SK-N-SH treated with all-trans-retinoic acid at 6 μM for 48 hours (cell line): Measurements from ENCODE around the gene SLCO1B1.

Experiments
- CSDC2 ChIP-seq: fragments of 250-450 bp; sonication (Bioruptor Pico); IDR thresholded peaks from 2 replicates; pipeline ENCODE4 v1.5.0; 2020; ENCODE audit warnings: mild to moderate bottlenecking, moderate library complexity
- ESRRG ChIP-seq: fragments of 250-450 bp; sonication (Bioruptor Pico); IDR thresholded peaks from 2 replicates; pipeline ENCODE4 v1.6.1; 2021; ENCODE audit warnings: mild to moderate bottlenecking
- TOX ChIP-seq: fragments of 250-450 bp; sonication (Bioruptor Pico); IDR thresholded peaks from 2 replicates; pipeline ENCODE4 v1.8.0; 2021; ENCODE audit warnings: mild to moderate bottlenecking, moderate library complexity, borderline replicate concordance
- ZFP3 ChIP-seq: fragments of 250-450 bp; sonication (Bioruptor Pico); IDR thresholded peaks from 2 replicates; pipeline ENCODE4 v1.5.0; 2020; ENCODE audit warnings: mild to moderate bottlenecking, moderate library complexity
- ZNF70 ChIP-seq: fragments of 450-650 bp; formaldehyde crosslinking; IDR thresholded peaks from 2 replicates; pipeline ENCODE4 v1.5.0; 2020; ENCODE audit warnings: mild to moderate bottlenecking, moderate library complexity
- ZNF8 ChIP-seq: fragments of 450-650 bp; formaldehyde crosslinking; IDR thresholded peaks from 2 replicates; pipeline ENCODE4 v1.5.0; 2020; ENCODE audit warnings: mild to moderate bottlenecking, moderate library complexity
- TF ChIP-seq, protein P1 (sequence below): fragments of 250-450 bp; sonication (Bioruptor Pico); IDR thresholded peaks from 2 replicates; pipeline ENCODE4 v1.8.0; 2020; ENCODE audit warnings: mild to moderate bottlenecking, moderate library complexity, borderline replicate concordance
- TF ChIP-seq, protein P2 (sequence below): fragments of 250-450 bp; sonication (Bioruptor Pico); IDR thresholded peaks from 2 replicates; pipeline ENCODE4 v1.5.1; 2021; ENCODE audit warnings: mild to moderate bottlenecking, moderate library complexity

DNA sequence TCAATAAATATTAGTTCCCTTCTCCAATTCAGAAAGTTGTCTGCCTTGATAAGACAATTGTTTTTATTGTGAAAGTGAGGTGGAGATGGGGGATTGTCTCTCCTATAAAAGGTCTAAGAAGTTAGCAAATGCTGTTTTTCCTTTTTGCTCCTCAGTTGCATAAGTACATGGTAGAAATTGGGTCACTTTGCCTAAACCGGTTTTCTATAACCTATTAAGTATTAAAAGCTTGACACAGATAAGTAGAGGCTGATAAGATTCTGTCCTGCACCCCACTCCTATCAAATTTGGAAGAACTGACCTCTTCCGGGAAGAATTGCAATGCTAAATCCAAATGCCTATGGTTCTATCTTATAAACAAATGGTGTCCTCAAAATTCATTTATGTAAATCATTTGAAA is 7.0 kb downstream of the SLCO1B1 start:
- TF ChIP-seq ZNF8 (CRISPR knock-in tag) (no peak), ZFP3 (no peak), ZNF70 (CRISPR knock-in tag) (no peak), TOX (CRISPR knock-in tag) (no peak), ESRRG (CRISPR knock-in tag) (no peak), CSDC2 (CRISPR knock-in tag) (no peak)
- TF ChIP-seq, protein P1, sequence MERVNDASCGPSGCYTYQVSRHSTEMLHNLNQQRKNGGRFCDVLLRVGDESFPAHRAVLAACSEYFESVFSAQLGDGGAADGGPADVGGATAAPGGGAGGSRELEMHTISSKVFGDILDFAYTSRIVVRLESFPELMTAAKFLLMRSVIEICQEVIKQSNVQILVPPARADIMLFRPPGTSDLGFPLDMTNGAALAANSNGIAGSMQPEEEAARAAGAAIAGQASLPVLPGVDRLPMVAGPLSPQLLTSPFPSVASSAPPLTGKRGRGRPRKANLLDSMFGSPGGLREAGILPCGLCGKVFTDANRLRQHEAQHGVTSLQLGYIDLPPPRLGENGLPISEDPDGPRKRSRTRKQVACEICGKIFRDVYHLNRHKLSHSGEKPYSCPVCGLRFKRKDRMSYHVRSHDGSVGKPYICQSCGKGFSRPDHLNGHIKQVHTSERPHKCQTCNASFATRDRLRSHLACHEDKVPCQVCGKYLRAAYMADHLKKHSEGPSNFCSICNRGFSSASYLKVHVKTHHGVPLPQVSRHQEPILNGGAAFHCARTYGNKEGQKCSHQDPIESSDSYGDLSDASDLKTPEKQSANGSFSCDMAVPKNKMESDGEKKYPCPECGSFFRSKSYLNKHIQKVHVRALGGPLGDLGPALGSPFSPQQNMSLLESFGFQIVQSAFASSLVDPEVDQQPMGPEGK (CRISPR knock-in tag): no peak
- TF ChIP-seq, protein P2, sequence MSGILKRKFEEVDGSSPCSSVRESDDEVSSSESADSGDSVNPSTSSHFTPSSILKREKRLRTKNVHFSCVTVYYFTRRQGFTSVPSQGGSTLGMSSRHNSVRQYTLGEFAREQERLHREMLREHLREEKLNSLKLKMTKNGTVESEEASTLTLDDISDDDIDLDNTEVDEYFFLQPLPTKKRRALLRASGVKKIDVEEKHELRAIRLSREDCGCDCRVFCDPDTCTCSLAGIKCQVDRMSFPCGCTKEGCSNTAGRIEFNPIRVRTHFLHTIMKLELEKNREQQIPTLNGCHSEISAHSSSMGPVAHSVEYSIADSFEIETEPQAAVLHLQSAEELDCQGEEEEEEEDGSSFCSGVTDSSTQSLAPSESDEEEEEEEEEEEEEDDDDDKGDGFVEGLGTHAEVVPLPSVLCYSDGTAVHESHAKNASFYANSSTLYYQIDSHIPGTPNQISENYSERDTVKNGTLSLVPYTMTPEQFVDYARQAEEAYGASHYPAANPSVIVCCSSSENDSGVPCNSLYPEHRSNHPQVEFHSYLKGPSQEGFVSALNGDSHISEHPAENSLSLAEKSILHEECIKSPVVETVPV (CRISPR knock-in tag): no peak
